Fibroblast of lung (primary cell): ENCODE data around the gene PPP1R14B.

Source experiments
- EZH2 ChIP-seq: IDR thresholded peaks from 2 replicates; pipeline ENCODE4 v1.5.1; 2012; ENCODE audit warnings: low read length, control low read depth, mild to moderate bottlenecking; ENCODE audit errors: missing control alignments
- TF ChIP-seq, protein P1 (sequence below), 2 donors: IDR thresholded peaks in 1 of 2; conservative IDR thresholded peaks in 1 of 2; 1 replicate in 1 of 2; 2 replicates in 1 of 2; pipeline ENCODE4 v1.5.1; 2011 to 2012; ENCODE audit warnings: low read length in 2 of 2, control low read depth in 1 of 2, inconsistent platforms in 1 of 2, low read depth in 1 of 2, mild to moderate bottlenecking in 1 of 2

GRCh38 chr11:64244107-64244506, 2.6 kb downstream of the PPP1R14B start:
- TF ChIP-seq, protein P1, sequence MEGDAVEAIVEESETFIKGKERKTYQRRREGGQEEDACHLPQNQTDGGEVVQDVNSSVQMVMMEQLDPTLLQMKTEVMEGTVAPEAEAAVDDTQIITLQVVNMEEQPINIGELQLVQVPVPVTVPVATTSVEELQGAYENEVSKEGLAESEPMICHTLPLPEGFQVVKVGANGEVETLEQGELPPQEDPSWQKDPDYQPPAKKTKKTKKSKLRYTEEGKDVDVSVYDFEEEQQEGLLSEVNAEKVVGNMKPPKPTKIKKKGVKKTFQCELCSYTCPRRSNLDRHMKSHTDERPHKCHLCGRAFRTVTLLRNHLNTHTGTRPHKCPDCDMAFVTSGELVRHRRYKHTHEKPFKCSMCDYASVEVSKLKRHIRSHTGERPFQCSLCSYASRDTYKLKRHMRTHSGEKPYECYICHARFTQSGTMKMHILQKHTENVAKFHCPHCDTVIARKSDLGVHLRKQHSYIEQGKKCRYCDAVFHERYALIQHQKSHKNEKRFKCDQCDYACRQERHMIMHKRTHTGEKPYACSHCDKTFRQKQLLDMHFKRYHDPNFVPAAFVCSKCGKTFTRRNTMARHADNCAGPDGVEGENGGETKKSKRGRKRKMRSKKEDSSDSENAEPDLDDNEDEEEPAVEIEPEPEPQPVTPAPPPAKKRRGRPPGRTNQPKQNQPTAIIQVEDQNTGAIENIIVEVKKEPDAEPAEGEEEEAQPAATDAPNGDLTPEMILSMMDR (conservative IDR thresholded peaks at IDR 0.05 in 1 of 2, IDR thresholded peaks at IDR 0.05 in 1 of 2; ENCODE audit: low read depth in 1 of 2, low read length in 2 of 2), result no peak
- TF ChIP-seq EZH2, result no peak
